ENCODE data around the gene VPS37C. TPM values are rescaled to one million over a fixed set of nuclear protein-coding genes. Genes with fewer than 3 reads are reported as not detected.

The VPS37C gene
- total RNA-seq, 4 donors from 2014 or later, result 11.8 to 22.2 (median 13.6) TPM

- Histone ChIP-seq H3K27ac (peak overlapping the region in 2 of 4 donors; percentile 18 to 34), H3K36me3 (peaks cover 0 to 12% (median 0%) of the 10 kb centered on the region in 3 donors), H3K4me1 (peaks cover 0 to 74% (median 31%) of the 10 kb centered on the region in 4 donors), H3K9me3 (peaks cover 0 to 11% (median 0%) of the 10 kb centered on the region in 4 donors), H3K27me3 (no peaks in the 10 kb centered on the region), H3K4me3 (no peak overlapping the region)
- TF ChIP-seq CTCF (IDR thresholded peaks at IDR 0.05) (no peak), POLR2A (IDR thresholded peaks at IDR 0.05) (no peak), EP300 (IDR thresholded peaks at IDR 0.05) (no peak)
- 78 to 79% methylated on average over 17 to 19 of the region's 19 CpGs for WGBS, 2 donors
- DNase-seq (ENCODE audit: low spot score in 2 of 2), result no peak
Measured at GRCh38 chr11:61150706-61151544, 10.3 kb downstream of the VPS37C start.

GRCh38 chr11:61149624-61150615 is 11.3 kb downstream of the VPS37C start:
- H3K4me1 ChIP-seq, result peaks cover 0 to 74% (median 31%) of the 10 kb centered on the region in 4 donors
- DNase-seq (ENCODE audit: low spot score in 2 of 2), result no peak
- 30 to 34% methylated on average over 13 of the region's 13 CpGs for WGBS, 2 donors

GRCh38 chr11:61147791-61148620 is 13.2 kb downstream of the VPS37C start:
- TF ChIP-seq EP300 (IDR thresholded peaks at IDR 0.05) (no peak), POLR2A (IDR thresholded peaks at IDR 0.05) (no peak), CTCF (IDR thresholded peaks at IDR 0.05) (no peak)
- no peak for DNase-seq (ENCODE audit: low spot score in 2 of 2)
- no peaks in the 10 kb centered on the region for H3K9me3 ChIP-seq
- peaks cover 0 to 65% (median 22%) of the 10 kb centered on the region in 4 donors for H3K4me1 ChIP-seq
- H3K27me3 ChIP-seq, result no peaks in the 10 kb centered on the region
- H3K36me3 ChIP-seq, result no peaks in the 10 kb centered on the region
- H3K4me3 ChIP-seq, result no peak overlapping the region
- H3K27ac ChIP-seq, result no peak overlapping the region
- 74 to 76% methylated on average over 11 of the region's 11 CpGs for WGBS, 2 donors

More at GRCh38 chr11:61149624-61150615, 11.3 kb downstream of the VPS37C start:
- H3K27me3 ChIP-seq, result no peaks in the 10 kb centered on the region
- peaks cover 0 to 7% (median 0%) of the 10 kb centered on the region in 4 donors for H3K9me3 ChIP-seq
- peak overlapping the region in 2 of 4 donors; percentile 18 to 58 for H3K27ac ChIP-seq
- no peak overlapping the region for H3K4me3 ChIP-seq
- H3K36me3 ChIP-seq, result peaks cover 0 to 5% (median 0%) of the 10 kb centered on the region in 3 donors
- TF ChIP-seq POLR2A (IDR thresholded peaks at IDR 0.05) (no peak), EP300 (IDR thresholded peaks at IDR 0.05) (no peak), CTCF (IDR thresholded peaks at IDR 0.05) (no peak)

- DNase-seq (ENCODE audit: low spot score in 2 of 2), result no peak
- WGBS, 2 donors, result 67 to 76% methylated on average over 10 of the region's 10 CpGs
- no peak overlapping the region for H3K4me3 ChIP-seq
- H3K27me3 ChIP-seq, result no peaks in the 10 kb centered on the region
- TF ChIP-seq POLR2A (IDR thresholded peaks at IDR 0.05) (no peak), CTCF (IDR thresholded peaks at IDR 0.05) (no peak), EP300 (IDR thresholded peaks at IDR 0.05) (no peak)
- H3K4me1 ChIP-seq, result peaks cover 0 to 58% (median 19%) of the 10 kb centered on the region in 4 donors
- H3K9me3 ChIP-seq, result no peaks in the 10 kb centered on the region
- H3K36me3 ChIP-seq, result no peaks in the 10 kb centered on the region
- H3K27ac ChIP-seq, result no peak overlapping the region
Measured at GRCh38 chr11:61147271-61147670, 14.0 kb downstream of the VPS37C start.

All from tibial nerve (tissue), 4 donors.